ENCODE results near the gene MED31. TPM values are rescaled to one million over a fixed set of nuclear protein-coding genes. Genes with fewer than 3 reads are reported as not detected.

Gene MED31
- total and polyA plus RNA-seq, 12 donors: 8.0 to 69.1 (median 22.0) TPM

- Histone ChIP-seq H3K27ac (no peak overlapping the region), H3K9me3 (replicated peaks in 1 of 3) (no peaks in the 10 kb centered on the region), H3K4me1 (replicated peaks in 1 of 2) (no peaks in the 10 kb centered on the region), H3K4me3 (no peak overlapping the region), H3K27me3 (peaks cover 18% of the 10 kb centered on the region), H3K36me3 (replicated peaks in 1 of 2) (no peaks in the 10 kb centered on the region)
- 56 to 81% (median 73%) methylated on average over 5 of the region's 5 CpGs for WGBS, 4 donors
- TF ChIP-seq POLR2A (IDR thresholded peaks at IDR 0.05): no peak
- TF ChIP-seq CTCF (IDR thresholded peaks at IDR 0.05): no peak
- DNase-seq: no peak
- intact Hi-C loops (cut with DNase I): no loop called here
Observed at GRCh38 chr17:6681671-6682070, 30.3 kb upstream of the MED31 start.

GRCh38 chr17:6681176-6681575 is 29.8 kb upstream of the MED31 start:
- Histone ChIP-seq H3K27me3 (peaks cover 18% of the 10 kb centered on the region), H3K4me1 (replicated peaks in 1 of 2) (no peaks in the 10 kb centered on the region), H3K27ac (no peak overlapping the region), H3K4me3 (no peak overlapping the region), H3K36me3 (replicated peaks in 1 of 2) (no peaks in the 10 kb centered on the region), H3K9me3 (replicated peaks in 1 of 3) (no peaks in the 10 kb centered on the region)
- no peak for DNase-seq
- TF ChIP-seq POLR2A (IDR thresholded peaks at IDR 0.05) (no peak), CTCF (IDR thresholded peaks at IDR 0.05) (no peak)
- WGBS, 4 donors: 61 to 68% (median 65%) methylated on average over 4 of the region's 4 CpGs
- intact Hi-C loops (cut with DNase I): no loop called here

GRCh38 chr17:6679241-6679640 is 27.8 kb upstream of the MED31 start:
- WGBS, 4 donors: 71 to 85% (median 77%) methylated on average over 6 of the region's 6 CpGs
- no peak overlapping the region for H3K27ac ChIP-seq
- no peaks in the 10 kb centered on the region for H3K9me3 ChIP-seq (replicated peaks in 1 of 3)
- H3K4me1 ChIP-seq (replicated peaks in 1 of 2): no peaks in the 10 kb centered on the region
- intact Hi-C loops (cut with DNase I): no loop called here
- no peak for DNase-seq
- no peak overlapping the region for H3K4me3 ChIP-seq
- peaks cover 18% of the 10 kb centered on the region for H3K27me3 ChIP-seq
- H3K36me3 ChIP-seq (replicated peaks in 1 of 2): no peaks in the 10 kb centered on the region
- TF ChIP-seq CTCF (IDR thresholded peaks at IDR 0.05): no peak
- TF ChIP-seq POLR2A (IDR thresholded peaks at IDR 0.05): no peak

- Histone ChIP-seq H3K4me1 (replicated peaks in 1 of 2) (no peaks in the 10 kb centered on the region), H3K36me3 (replicated peaks in 1 of 2) (no peaks in the 10 kb centered on the region), H3K27ac (no peak overlapping the region), H3K9me3 (replicated peaks in 1 of 3) (no peaks in the 10 kb centered on the region), H3K4me3 (no peak overlapping the region), H3K27me3 (peaks cover 18% of the 10 kb centered on the region)
- WGBS, 4 donors: 64 to 71% (median 68%) methylated on average over 7 of the region's 7 CpGs
- DNase-seq: no peak
- intact Hi-C loops (cut with DNase I): no loop called here
- TF ChIP-seq POLR2A (IDR thresholded peaks at IDR 0.05) (no peak), CTCF (IDR thresholded peaks at IDR 0.05) (no peak)
Observed at GRCh38 chr17:6677946-6678345, 26.5 kb upstream of the MED31 start.

All from adrenal gland (tissue), 12 donors.